Placental epithelial cell (primary cell): ENCODE data around the gene PDF. TPM values are rescaled to one million over a fixed set of nuclear protein-coding genes. Genes with fewer than 3 reads are reported as not detected.

Source experiments
- total RNA-seq: library from RNA; depleted of rRNA; stranded (reverse); fragments of >200 nt; gene quantifications from 2 replicates; pipeline ENCODE4 v1.2.3, GENCODE V29; 2012

The PDF gene, protein sequence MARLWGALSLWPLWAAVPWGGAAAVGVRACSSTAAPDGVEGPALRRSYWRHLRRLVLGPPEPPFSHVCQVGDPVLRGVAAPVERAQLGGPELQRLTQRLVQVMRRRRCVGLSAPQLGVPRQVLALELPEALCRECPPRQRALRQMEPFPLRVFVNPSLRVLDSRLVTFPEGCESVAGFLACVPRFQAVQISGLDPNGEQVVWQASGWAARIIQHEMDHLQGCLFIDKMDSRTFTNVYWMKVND
- 5.9 and 11.3 TPM in 2 replicates for total RNA-seq

DNA sequence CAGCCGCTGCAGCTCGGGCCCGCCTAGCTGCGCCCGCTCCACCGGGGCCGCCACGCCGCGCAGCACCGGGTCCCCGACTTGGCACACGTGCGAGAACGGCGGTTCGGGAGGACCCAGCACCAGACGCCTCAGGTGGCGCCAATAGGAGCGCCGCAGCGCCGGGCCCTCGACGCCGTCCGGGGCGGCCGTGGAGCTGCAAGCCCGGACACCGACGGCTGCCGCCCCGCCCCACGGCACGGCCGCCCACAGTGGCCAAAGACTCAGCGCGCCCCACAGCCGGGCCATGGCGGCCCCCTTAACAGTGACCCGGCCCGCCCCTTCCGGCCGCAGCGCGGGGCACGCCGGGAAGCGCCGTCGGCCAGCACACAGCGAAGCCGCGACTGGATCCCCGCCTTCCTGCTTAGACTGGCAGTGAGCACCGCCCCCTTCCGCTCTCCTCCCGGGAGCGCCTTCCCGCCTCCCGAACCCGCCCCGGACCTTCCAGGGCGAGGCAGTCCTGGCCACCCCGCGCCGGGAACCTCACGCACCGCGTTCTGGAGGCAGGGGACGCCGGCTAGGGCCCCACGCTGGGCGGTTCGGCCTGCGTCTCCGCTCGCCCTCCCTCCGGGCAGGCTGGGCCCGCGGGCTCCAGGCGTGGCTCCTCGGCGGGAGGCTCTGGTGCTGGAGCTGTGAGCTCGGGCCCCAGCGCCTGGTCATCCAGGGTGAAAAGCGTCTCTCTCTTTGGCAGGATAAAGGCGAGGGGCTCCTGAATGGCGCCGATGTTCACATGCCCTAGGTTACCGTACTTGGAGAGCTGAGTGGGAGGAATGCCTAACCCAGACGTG is at the start of gene PDF:
TSS of gene PDF (minus strand) at position 303 of the 824 bp plus-strand sequence. CDS start at position 285, 18 bp downstream.

DNA sequence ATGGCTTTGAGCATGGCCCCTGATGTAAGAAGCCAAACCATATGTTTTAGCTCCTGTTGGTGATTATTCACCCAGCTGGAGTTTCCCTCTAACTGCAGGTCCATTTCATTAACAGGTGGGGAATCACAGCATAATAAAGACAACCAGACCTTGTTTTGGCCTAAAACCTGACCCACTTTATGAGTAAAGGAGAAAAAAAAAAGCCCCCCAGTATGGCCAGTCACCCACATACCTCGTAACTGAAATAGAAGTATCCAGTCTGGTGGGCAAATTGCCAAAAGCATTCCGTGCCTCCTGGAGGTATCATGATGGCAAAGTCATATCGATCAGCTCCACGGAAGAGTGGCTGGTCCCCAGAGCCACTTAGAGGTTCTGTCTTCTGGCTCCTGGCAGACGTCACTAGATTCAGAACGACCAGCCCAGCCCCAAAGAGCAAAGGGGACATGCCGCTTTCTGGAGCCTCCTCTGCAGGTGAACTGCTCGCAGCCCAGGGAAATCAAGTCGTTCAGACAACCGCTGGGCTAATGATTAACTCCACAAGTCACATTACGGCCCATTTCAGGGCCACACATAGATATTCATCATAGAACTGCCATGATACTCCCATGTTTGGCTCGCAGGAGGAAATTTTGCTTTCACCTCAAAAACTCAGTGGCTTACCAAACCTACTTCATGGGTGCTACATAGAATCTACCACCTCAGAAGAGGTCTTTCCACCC is 21.1 kb upstream of the PDF start, which contains the start of gene TMED6:
TSS of gene TMED6 (minus strand) at position 478 of the 719 bp plus-strand sequence. CDS start at position 445, 33 bp downstream.

DNA sequence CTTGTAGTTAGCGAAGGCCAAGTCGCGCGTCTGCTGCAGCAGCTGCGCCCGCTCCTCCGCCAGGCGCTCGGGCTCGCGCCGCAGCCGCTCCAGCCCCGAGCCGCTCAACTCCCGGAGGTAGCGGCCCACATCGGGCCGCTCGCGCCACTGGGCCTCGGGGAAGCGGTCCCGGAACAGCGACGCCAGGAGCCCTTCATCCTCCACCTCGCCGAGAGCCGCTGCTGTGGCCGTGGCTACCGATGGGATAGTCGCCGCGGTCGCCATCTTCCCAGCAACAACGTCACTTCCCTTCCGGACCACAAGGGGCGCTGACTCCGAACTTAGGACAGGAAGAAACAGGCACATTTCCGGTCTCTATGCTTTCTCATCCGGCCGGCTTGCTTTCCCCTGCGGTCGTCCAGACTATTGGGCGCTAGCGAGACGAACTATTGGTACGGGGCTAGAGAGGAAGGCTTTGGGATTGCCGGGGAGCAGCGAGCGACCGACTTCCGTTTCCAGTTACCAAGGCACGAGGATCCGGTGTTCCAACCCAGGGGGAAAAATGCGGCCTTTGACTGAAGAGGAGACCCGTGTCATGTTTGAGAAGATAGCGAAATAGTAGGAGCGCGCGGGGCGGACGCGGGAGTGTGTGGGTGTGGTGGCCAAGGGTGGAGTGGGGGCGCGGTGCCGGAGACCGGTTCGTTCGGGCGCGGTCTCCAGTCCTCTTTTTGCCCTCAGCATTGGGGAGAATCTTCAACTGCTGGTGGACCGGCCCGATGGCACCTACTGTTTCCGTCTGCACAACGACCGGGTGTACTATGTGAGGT is 9.1 kb upstream of the PDF start, which contains the start of the genes COG8 and NIP7:
TSS of gene COG8 (minus strand) at position 276 of the 806 bp plus-strand sequence. CDS start at position 264, 12 bp downstream.
TSS of gene NIP7 (plus strand) at position 484 of the 806 bp plus-strand sequence. CDS start at position 542, 58 bp downstream.

DNA sequence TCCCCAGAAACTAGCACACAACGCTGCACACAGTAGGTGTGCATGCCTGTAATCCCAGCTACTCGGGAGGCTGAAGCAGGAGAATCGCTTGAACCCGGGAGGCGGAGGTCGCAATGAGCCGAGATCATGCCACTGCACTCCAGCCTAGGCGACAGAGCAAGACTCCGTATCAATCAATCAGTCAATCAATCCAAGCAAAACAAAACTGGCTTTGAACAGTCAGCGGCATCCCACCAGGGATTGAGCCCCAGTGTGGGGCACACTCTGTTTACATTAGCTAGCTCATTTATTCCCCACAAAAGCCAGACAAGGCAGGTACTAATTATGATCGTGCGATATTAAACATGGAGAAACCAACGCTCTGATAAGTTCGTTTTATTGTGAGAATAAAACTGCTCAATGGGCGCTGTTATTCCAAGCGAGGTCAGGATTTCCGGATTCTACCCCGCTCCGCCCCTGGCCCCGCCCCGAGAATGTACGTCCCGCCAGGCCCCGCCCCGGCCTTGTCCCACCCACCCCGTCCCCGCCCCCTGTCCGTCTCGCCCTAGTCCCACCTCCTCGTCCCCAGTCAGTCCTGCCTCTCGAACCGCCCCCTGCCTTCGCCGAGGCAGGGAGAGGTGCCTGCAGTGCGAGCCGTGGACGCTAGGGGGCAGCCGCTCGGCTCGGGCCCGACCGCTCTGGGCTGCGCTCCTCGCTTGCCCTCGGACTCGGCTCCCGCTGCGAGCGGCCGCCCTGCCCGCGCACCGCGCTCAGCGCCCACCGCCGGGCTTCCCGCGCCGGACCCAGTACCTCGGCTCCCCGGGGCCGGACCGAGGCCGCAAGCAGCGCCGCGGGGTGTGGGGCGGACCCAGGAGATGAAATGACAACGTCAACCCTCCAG is 19.5 kb downstream of the PDF start, which contains the start of gene VPS4A:
TSS of gene VPS4A (plus strand) at position 698 of the 880 bp plus-strand sequence. CDS start at position 860, 162 bp downstream.

Other genes with a start within 250 kb of the PDF start
- 1.2 TPM in 1 of 2 replicates, not detected in the other for gene HAS3, start 224.9 kb downstream of the PDF start, total RNA-seq
- 64.4 and 103 TPM in 2 replicates for gene CHTF8, start 198.0 kb downstream of the PDF start, total RNA-seq
- gene UTP4, start 197.9 kb downstream of the PDF start, total RNA-seq = 11.4 and 16.5 TPM in 2 replicates
- 12.6 and 12.9 TPM in 2 replicates for gene SNTB2, start 143.4 kb downstream of the PDF start, total RNA-seq
- 30.2 and 33.7 TPM in 2 replicates for gene VPS4A, start 19.2 kb downstream of the PDF start, total RNA-seq
- gene COG8, start 9.0 kb upstream of the PDF start, total RNA-seq = 35.3 and 54.5 TPM in 2 replicates
- 14.5 and 17.9 TPM in 2 replicates for gene NIP7, start 9.2 kb upstream of the PDF start, total RNA-seq
- gene TMED6, start 21.2 kb upstream of the PDF start, total RNA-seq = 1.2 TPM in 1 of 2 replicates, not detected in the other
- gene TERF2, start 55.4 kb upstream of the PDF start, total RNA-seq = 8.2 and 12.6 TPM in 2 replicates
- gene CYB5B, start 94.0 kb upstream of the PDF start, total RNA-seq = 46.7 and 49.1 TPM in 2 replicates
- 24.7 and 31.8 TPM in 2 replicates for gene NFAT5, start 235.4 kb upstream of the PDF start, total RNA-seq